SU-DHL-6 (cell line): ENCODE measurements around the gene KAZN.

Experiments
- H2AFZ ChIP-seq: fragments of 200-600 bp; sonication (generic); 2 replicates; pipeline ENCODE4 v1.6.1; 2014; ENCODE audit warnings: low read depth, mild to moderate bottlenecking, moderate library complexity, mixed read lengths, antibody characterized with exemption, low read length; ENCODE audit not compliant: severe bottlenecking
- H3F3A ChIP-seq: fragments of 200-600 bp; shearing (Covaris generic); 2 replicates; pipeline ENCODE4 v1.6.0; 2016; ENCODE audit warnings: antibody characterized with exemption, mild to moderate bottlenecking; ENCODE audit not compliant: insufficient read depth
- H3K27ac ChIP-seq: fragments of 200-600 bp; sonication (generic); 2 replicates; pipeline ENCODE4 v1.5.1; 2016; ENCODE audit warnings: low read depth, mild to moderate bottlenecking, low read length, moderate library complexity, mixed read lengths
- H3K27me3 ChIP-seq: fragments of 200-600 bp; sonication (generic), shearing (Covaris generic); 2 replicates; pipeline ENCODE4 v1.6.0; 2014; ENCODE audit warnings: mild to moderate bottlenecking, low read length
- H3K36me3 ChIP-seq: fragments of 200-600 bp; sonication (generic); 2 replicates; pipeline ENCODE4 v1.6.1; 2014; ENCODE audit warnings: mild to moderate bottlenecking, low read length, mixed read lengths
- H3K4me2 ChIP-seq: fragments of 300-600, 200-600 bp; shearing (Covaris generic), sonication (generic); 2 replicates; pipeline ENCODE4 v1.6.0; 2014; ENCODE audit warnings: low read length, low read depth, mild to moderate bottlenecking; ENCODE audit not compliant: poor library complexity, severe bottlenecking
- H3K4me3 ChIP-seq: fragments of 200-600 bp; sonication (generic); 2 replicates; pipeline ENCODE4 v1.5.1; 2014; ENCODE audit warnings: antibody characterized with exemption, low read length, mild to moderate bottlenecking, mixed read lengths; ENCODE audit not compliant: insufficient read depth, poor library complexity, severe bottlenecking
- H3K79me2 ChIP-seq: fragments of 200-600 bp; sonication (generic); 2 replicates; pipeline ENCODE4 v1.6.1; 2014; ENCODE audit warnings: mild to moderate bottlenecking, low read length, moderate library complexity; ENCODE audit not compliant: insufficient read depth
- H3K9ac ChIP-seq: fragments of 200-600 bp; sonication (generic); 2 replicates; pipeline ENCODE4 v1.7.0; 2014; ENCODE audit warnings: mild to moderate bottlenecking, low read length
- H3K9me2 ChIP-seq: fragments of 200-600 bp; sonication (generic); replicated peaks from 2 replicates; pipeline ENCODE4 v1.6.1; 2014; ENCODE audit warnings: low read length; ENCODE audit not compliant: insufficient read depth
- H3K9me3 ChIP-seq: fragments of 200-600 bp; sonication (generic); 2 replicates; pipeline ENCODE4 v1.6.1; 2014; ENCODE audit warnings: low read length, mixed read lengths; ENCODE audit not compliant: insufficient read depth
- H4K20me1 ChIP-seq: fragments of 200-600 bp; sonication (generic); 2 replicates; pipeline ENCODE4 v1.6.1; 2014; ENCODE audit warnings: low read depth, mild to moderate bottlenecking, antibody characterized with exemption, low read length, moderate library complexity, mixed read lengths
- EZH2phosphoT487 ChIP-seq: fragments of 200-600 bp; sonication (generic), shearing (Covaris generic); conservative IDR thresholded peaks from 2 replicates; pipeline ENCODE4 v1.6.1; 2018; ENCODE audit warnings: mild to moderate bottlenecking, antibody characterized with exemption, low read length, moderate library complexity, mixed read lengths
- TF ChIP-seq, protein P1 (sequence below): fragments of 200-600 bp; sonication (generic); IDR thresholded peaks from one replicate; pipeline ENCODE4 v1.5.1; 2017; ENCODE audit warnings: antibody characterized with exemption, mild to moderate bottlenecking, low read length, moderate library complexity; ENCODE audit not compliant: insufficient read depth, poor library complexity, severe bottlenecking

The KAZN gene

DNA sequence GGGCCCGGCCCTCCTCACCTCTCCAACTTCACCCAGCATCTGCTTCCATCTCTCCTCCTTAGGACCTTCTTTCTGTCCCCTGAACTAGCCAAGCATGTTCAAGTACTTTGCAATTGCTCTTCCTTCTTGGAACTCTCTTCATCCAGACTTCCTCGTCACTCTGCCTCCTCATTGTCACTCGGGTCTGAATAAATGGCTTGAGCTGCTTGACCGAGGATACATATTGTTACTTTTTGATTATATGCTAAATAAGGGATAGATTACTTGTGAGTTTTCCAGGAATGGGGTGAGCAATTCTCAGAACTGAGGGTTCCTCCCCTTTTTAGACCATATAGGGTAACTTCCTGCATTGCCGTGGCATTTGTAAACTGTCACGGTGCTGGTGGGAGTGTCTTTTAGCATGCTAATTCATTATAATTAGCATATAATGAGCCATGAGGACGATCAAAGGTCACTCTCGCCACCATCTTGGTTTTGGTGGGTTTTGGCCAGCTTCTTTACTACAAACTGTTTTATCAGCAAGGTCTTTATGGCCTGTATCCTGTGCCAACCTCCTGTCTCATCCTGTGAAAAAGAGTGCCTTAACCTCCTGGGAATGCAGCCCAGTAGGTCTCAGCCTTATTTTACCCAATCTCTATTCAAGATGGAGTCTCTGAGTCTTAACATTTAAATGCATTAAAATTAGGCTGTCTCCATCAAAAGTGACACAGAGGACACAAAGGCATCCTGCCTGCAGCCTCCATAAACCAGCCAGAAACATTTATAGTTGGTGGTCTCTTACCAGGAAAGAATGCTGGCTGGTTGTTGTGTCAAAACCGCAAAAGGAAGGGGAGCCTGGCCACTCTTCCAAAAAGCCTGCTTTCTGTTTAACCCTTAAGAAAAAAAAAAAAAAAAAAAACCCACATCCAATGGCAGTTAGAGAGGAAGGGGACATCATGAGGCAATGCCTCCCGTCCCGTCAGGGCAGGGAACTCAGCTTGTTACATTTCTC lies 179.3 kb downstream of the KAZN start:
- no peak overlapping the region for H2AFZ ChIP-seq
- TF ChIP-seq, protein P1, sequence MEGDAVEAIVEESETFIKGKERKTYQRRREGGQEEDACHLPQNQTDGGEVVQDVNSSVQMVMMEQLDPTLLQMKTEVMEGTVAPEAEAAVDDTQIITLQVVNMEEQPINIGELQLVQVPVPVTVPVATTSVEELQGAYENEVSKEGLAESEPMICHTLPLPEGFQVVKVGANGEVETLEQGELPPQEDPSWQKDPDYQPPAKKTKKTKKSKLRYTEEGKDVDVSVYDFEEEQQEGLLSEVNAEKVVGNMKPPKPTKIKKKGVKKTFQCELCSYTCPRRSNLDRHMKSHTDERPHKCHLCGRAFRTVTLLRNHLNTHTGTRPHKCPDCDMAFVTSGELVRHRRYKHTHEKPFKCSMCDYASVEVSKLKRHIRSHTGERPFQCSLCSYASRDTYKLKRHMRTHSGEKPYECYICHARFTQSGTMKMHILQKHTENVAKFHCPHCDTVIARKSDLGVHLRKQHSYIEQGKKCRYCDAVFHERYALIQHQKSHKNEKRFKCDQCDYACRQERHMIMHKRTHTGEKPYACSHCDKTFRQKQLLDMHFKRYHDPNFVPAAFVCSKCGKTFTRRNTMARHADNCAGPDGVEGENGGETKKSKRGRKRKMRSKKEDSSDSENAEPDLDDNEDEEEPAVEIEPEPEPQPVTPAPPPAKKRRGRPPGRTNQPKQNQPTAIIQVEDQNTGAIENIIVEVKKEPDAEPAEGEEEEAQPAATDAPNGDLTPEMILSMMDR = no peak
- TF ChIP-seq EZH2phosphoT487 = no peak
- no peak overlapping the region for H3K27ac ChIP-seq
- H3K9me3 ChIP-seq = no peaks in the 10 kb centered on the region
- no peaks in the 10 kb centered on the region for H3K79me2 ChIP-seq
- H3F3A ChIP-seq = no peaks in the 10 kb centered on the region
- no peaks in the 10 kb centered on the region for H3K36me3 ChIP-seq
- H3K4me3 ChIP-seq = no peak overlapping the region
- no peaks in the 10 kb centered on the region for H3K9me2 ChIP-seq
- no peaks in the 10 kb centered on the region for H4K20me1 ChIP-seq
- H3K4me2 ChIP-seq = no peak overlapping the region
- no peaks in the 10 kb centered on the region for H3K27me3 ChIP-seq
- H3K9ac ChIP-seq = no peak overlapping the region

DNA sequence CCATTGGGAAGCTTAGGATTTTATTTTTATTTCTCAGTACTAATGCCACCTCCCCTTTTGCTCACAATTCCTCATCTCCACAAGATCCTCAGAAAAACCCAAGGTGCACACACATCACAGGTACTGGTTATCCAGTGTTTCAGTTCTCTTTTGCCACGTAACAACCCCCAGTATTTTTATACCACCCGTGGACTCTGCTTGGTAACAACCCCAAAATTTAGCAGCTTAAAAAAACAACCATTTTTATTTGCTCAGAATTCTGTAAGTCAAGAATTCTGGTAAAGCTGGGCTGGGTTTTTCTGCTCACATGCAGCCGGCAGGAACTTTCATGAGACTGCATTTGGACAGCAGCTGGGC lies 180.0 kb downstream of the KAZN start:
- no peak for TF ChIP-seq EZH2phosphoT487
- TF ChIP-seq, protein P1 = no peak
- H3K27me3 ChIP-seq = no peaks in the 10 kb centered on the region
- H3K79me2 ChIP-seq = no peaks in the 10 kb centered on the region
- no peaks in the 10 kb centered on the region for H3K9me3 ChIP-seq
- no peaks in the 10 kb centered on the region for H3K36me3 ChIP-seq
- no peak overlapping the region for H2AFZ ChIP-seq
- H3K4me2 ChIP-seq = no peak overlapping the region
- no peak overlapping the region for H3K9ac ChIP-seq
- H4K20me1 ChIP-seq = no peaks in the 10 kb centered on the region
- no peaks in the 10 kb centered on the region for H3K9me2 ChIP-seq
- H3K4me3 ChIP-seq = no peak overlapping the region
- H3K27ac ChIP-seq = no peak overlapping the region
- no peaks in the 10 kb centered on the region for H3F3A ChIP-seq

DNA sequence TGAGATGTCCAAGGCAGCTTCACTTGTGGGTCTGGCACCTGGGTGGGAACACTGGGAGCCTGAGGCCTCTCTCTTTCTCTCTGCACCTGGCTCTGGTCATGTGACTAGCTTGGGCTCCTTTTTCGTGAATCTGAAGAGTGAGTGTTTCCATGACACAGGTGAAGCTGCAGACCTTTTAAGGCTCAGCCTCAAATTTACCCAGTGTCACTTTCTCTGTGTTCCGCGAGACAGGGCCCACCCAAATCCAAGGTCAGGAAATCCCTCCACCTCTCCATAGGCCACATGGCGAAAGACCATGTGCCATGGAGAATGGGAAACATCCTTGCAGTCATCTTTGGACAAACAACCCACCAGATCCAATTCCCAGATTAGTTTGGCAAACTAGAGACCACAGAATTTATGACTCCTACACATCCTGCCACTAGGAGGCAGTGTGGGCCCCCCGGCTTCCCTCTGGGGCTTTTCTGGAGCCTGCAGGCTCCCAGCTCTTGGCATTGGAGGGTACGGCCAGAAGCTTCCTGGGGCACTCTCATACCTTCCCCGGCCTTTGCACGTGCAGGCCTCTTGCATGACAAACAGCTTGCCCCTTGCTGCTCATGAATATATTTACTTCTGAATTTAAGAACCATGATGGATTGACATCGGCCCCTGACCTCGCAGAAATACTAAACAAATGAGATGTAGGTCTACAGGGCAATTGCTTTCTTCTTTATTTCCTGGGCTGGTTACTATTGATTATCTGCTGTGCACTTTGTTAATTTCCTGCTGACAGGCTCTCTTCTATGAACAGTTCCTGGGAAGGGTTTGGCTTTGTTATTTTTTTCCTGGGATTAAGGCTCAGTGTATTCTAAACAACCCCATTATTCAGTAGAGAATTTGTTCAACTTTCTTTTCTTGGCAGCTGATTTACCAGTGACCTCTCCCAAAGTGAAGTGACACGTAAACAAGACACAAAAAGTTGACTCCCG lies 180.7 kb downstream of the KAZN start:
- Histone ChIP-seq H3F3A (no peaks in the 10 kb centered on the region), H3K9me3 (no peaks in the 10 kb centered on the region), H3K4me3 (no peak overlapping the region), H3K27me3 (no peaks in the 10 kb centered on the region), H3K4me2 (no peak overlapping the region), H3K9me2 (no peaks in the 10 kb centered on the region), H3K27ac (no peak overlapping the region), H4K20me1 (no peaks in the 10 kb centered on the region), H3K9ac (no peak overlapping the region), H3K79me2 (no peaks in the 10 kb centered on the region), H3K36me3 (no peaks in the 10 kb centered on the region), H2AFZ (no peak overlapping the region)
- TF ChIP-seq EZH2phosphoT487 = no peak
- TF ChIP-seq, protein P1 = peak; percentile 62
